ENCODE measurements around the gene ARHGAP42. TPM values are rescaled to one million over a fixed set of nuclear protein-coding genes. Genes with fewer than 3 reads are reported as not detected.

The ARHGAP42 gene
- total and polyA plus RNA-seq, 10 donors, result 3.5 to 31.0 (median 19.6) TPM

GRCh38 chr11:100752371-100753171 lies 65.5 kb downstream of the ARHGAP42 start:
- DNase-seq, result no peak
- TF ChIP-seq POLR2A (IDR thresholded peaks at IDR 0.05) (no peak), CTCF (IDR thresholded peaks at IDR 0.05 in 8 of 11, conservative IDR thresholded peaks at IDR 0.05 in 3 of 11) (no peak), POLR2AphosphoS5 (IDR thresholded peaks at IDR 0.05) (no peak)
- 89 to 93% (median 93%) methylated on average over 4 to 5 of the region's 5 CpGs for WGBS, 5 donors

GRCh38 chr11:100753172-100753543 lies 66.1 kb downstream of the ARHGAP42 start:
- WGBS, 5 donors, result 64 to 83% (median 70%) methylated on average over 2 to 4 of the region's 4 CpGs
- peaks cover 0 to 13% (median 0%) of the 10 kb centered on the region in 6 donors for H3K36me3 ChIP-seq
- no peak overlapping the region for H3K4me3 ChIP-seq
- peaks cover 4 to 34% (median 27%) of the 10 kb centered on the region in 8 donors for H3K9me3 ChIP-seq
- TF ChIP-seq CTCF (IDR thresholded peaks at IDR 0.05 in 8 of 11, conservative IDR thresholded peaks at IDR 0.05 in 3 of 11), result no peak
- TF ChIP-seq POLR2AphosphoS5 (IDR thresholded peaks at IDR 0.05), result no peak
- no peak for TF ChIP-seq POLR2A (IDR thresholded peaks at IDR 0.05)
- H3K27me3 ChIP-seq (replicated peaks in 1 of 7), result no peaks in the 10 kb centered on the region
- DNase-seq, result no peak
- no peaks in the 10 kb centered on the region for H3K4me1 ChIP-seq
- intact Hi-C loops (cut with DNase I; ENCODE audit: low total_unique reads), result no loop called here
- H3K27ac ChIP-seq, result no peak overlapping the region

More at GRCh38 chr11:100752371-100753171, 65.5 kb downstream of the ARHGAP42 start:
- intact Hi-C loops (cut with DNase I; ENCODE audit: low total_unique reads), result no loop called here
- Histone ChIP-seq H3K4me3 (no peak overlapping the region), H3K27ac (no peak overlapping the region), H3K4me1 (no peaks in the 10 kb centered on the region), H3K27me3 (replicated peaks in 1 of 7) (no peaks in the 10 kb centered on the region), H3K36me3 (peaks cover 0 to 13% (median 0%) of the 10 kb centered on the region in 6 donors), H3K9me3 (peaks cover 4 to 35% (median 27%) of the 10 kb centered on the region in 8 donors)

- 66 to 78% (median 72%) methylated on average over 4 of the region's 4 CpGs for WGBS, 5 donors
- Histone ChIP-seq H3K4me3 (no peak overlapping the region), H3K4me1 (no peaks in the 10 kb centered on the region), H3K36me3 (peaks cover 0 to 13% (median 0%) of the 10 kb centered on the region in 6 donors), H3K27me3 (replicated peaks in 1 of 7) (no peaks in the 10 kb centered on the region), H3K9me3 (peaks cover 4 to 31% (median 26%) of the 10 kb centered on the region in 8 donors), H3K27ac (no peak overlapping the region)
- DNase-seq, result no peak
- no peak for TF ChIP-seq POLR2A (IDR thresholded peaks at IDR 0.05)
- intact Hi-C loops (cut with DNase I; ENCODE audit: low total_unique reads), result no loop called here
Measured at GRCh38 chr11:100753571-100753970, 66.5 kb downstream of the ARHGAP42 start.

GRCh38 chr11:100756559-100756958 lies 69.5 kb downstream of the ARHGAP42 start:
- Histone ChIP-seq H3K36me3 (no peaks in the 10 kb centered on the region), H3K4me1 (peaks cover 0 to 4% (median 0%) of the 10 kb centered on the region in 6 donors), H3K9me3 (peaks cover 0 to under 1% (median 0%) of the 10 kb centered on the region in 8 donors), H3K27ac (no peak overlapping the region), H3K4me3 (no peak overlapping the region), H3K27me3 (replicated peaks in 1 of 7) (no peaks in the 10 kb centered on the region)
- no peak for DNase-seq
- TF ChIP-seq POLR2A (IDR thresholded peaks at IDR 0.05) (no peak), CTCF (IDR thresholded peaks at IDR 0.05 in 8 of 11, conservative IDR thresholded peaks at IDR 0.05 in 3 of 11) (no peak), POLR2AphosphoS5 (IDR thresholded peaks at IDR 0.05) (no peak)
- intact Hi-C loops (cut with DNase I; ENCODE audit: low total_unique reads), result no loop called here
- 58 to 81% (median 78%) methylated on average over 2 of the region's 2 CpGs for WGBS, 5 donors

Measured in spleen (tissue), 11 donors.